ENCODE results near the gene GTF3C2.

GTF3C2 gene

DNA sequence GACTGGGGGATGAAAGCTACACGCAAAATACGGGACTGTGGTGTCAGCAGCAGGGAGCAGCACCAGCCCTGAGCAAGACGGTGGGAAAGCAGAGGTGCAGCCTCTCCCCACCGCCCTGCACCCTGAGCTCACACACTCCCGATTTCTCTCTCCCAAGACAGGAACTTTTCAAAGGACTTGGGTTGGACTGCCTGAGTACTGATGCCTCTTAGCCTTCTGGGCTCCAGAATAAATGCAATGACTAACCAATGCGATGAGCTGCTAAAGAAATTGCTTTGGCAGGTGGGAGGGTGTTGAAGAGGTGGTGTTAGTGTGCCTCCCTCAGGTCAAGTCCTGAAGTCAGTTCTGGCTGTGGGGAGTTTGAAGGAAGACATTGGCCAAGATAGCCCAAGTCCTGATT lies 64.7 kb downstream of the GTF3C2 start:
- DNase-seq = no peak

DNA sequence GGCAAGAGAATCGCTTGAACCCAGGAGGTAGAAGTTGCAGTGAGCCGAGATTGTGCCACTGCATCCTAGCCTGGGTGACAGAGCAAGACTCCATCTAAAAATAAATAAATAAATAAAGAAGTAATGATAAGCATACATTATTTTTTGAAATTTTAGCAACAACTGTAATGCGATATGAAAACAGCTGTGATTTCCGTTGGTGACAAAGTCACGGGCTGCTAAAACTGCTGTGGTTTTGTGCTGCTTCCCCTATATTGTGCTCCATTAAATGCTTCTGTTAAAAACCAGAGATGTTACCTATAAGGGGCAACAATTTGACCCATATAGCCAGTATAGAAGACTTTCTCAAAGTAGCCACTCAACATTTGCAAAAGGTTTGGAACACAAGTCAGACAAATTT lies 66.0 kb downstream of the GTF3C2 start:
- no peak for DNase-seq

GRCh38 chr2:27288610-27289009 lies 68.0 kb downstream of the GTF3C2 start:
- no peak for DNase-seq

DNA sequence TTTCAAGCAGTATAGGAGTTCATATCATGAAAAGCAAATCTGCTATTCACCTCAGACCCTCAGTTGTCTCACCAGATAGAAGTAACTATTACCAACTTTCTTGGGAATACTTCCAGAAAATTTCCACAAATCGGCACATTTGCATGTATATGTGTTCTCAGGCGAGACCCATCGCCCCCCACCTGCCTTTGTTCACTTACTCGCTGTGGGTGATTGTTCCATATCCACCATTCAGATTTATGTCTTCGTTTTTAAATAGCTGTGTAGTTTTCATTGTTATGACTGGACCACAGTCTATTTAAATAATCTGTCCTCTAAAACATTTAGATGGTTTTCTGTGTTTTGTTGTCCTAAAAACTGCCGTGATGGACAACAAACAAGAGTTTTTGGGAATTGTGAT lies 71.1 kb downstream of the GTF3C2 start:
- DNase-seq = no peak

DNA sequence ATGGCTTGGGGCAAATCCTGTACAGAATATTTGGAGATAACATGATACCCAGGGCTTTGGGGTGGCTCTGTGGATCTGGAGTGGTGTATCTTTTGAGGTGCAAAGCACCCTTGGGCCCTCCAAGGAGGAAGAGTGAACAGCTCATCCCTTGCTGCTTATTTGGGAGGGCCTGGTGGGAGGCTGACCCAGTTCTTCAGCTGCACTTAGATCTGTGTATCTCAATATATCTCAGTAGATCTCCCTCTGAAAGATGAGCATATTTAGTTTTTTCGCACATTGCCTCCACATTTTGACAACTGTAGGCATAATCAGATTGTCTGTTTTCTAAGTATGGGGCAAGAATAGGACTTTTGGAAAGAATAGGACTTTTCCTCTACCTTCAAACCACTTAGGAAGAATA lies 71.6 kb downstream of the GTF3C2 start:
- no peak for DNase-seq

- no peak for DNase-seq
These were observed 73.7 kb downstream of the GTF3C2 start for GRCh38 chr2:27282892-27283291.

GRCh38 chr2:27281855-27282559 lies 74.6 kb downstream of the GTF3C2 start, which contains the start of gene TRIM54:
TSS of gene TRIM54 (plus strand) at chr2:27282429. CDS start at chr2:27282732, 303 bp downstream.
- DNase-seq = no peak

- DNase-seq = no peak
These were observed 75.1 kb downstream of the GTF3C2 start for GRCh38 chr2:27281442-27281841.

GRCh38 chr2:27280826-27281225 lies 75.7 kb downstream of the GTF3C2 start:
- no peak for DNase-seq

DNA sequence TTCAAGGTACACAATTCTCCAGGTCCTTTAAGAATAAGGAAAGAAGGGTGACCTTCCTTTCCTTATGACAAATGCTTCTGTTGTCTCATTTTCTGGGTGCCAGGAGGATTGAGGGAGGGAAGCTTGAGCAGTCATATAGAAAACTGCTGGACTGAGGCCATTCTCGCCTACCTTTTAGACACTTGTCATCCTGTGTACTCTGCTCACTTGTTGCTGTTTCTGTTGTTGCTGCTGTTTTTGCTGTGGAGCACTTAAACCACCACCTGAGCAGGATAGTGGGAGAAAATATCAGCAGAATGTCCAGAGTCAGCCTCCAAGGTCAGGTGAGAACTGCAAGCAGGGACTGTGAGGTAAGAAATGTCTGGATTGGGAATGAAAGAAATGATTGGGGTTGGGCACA lies 78.6 kb downstream of the GTF3C2 start:
- no peak for DNase-seq
